ENCODE data around the gene ZCRB1.
"Not testable (repeated sequence)": the region's sequence is repeated elsewhere in the genome, so short reads cannot be mapped to it uniquely, and the experiment has no call there.

DNA sequence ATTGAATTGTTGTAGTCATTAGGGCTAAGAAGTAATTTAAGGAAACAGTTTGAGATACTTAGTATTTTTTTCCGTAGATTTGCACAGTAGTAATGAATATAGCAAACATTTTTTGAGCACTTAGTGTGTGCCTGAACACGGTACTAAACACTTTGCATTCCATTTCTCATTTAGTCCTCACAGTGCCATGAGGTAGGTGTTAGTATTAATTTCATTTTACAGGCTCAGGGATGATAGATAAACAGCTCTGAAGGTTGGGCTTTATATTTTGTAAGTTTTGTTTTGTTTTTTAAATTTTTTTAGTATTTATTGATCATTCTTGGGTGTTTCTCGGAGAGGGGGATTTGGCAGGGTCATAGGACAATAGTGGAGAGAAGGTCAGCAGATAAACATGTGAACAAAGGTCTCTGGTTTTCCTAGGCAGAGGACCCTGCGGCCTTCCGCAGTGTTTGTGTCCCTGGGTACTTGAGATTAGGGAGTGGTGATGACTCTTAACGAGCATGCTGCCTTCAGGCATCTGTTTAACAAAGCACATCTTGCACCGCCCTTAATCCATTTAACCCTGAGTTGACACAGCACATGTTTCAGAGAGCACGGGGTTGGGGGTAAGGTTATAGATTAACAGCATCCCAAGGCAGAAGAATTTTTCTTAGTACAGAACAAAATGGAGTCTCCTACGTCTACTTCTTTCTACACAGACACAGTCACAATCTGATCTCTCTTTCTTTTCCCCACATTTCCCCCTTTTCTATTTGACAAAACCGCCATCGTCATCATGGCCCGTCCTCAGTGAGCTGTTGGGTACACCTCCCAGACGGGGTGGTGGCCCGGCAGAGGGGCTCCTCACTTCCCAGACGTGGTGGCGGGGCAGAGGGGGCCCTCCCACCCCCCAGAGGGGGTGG is 23.5 kb upstream of the ZCRB1 start:
- TF ChIP-seq, protein P1, sequence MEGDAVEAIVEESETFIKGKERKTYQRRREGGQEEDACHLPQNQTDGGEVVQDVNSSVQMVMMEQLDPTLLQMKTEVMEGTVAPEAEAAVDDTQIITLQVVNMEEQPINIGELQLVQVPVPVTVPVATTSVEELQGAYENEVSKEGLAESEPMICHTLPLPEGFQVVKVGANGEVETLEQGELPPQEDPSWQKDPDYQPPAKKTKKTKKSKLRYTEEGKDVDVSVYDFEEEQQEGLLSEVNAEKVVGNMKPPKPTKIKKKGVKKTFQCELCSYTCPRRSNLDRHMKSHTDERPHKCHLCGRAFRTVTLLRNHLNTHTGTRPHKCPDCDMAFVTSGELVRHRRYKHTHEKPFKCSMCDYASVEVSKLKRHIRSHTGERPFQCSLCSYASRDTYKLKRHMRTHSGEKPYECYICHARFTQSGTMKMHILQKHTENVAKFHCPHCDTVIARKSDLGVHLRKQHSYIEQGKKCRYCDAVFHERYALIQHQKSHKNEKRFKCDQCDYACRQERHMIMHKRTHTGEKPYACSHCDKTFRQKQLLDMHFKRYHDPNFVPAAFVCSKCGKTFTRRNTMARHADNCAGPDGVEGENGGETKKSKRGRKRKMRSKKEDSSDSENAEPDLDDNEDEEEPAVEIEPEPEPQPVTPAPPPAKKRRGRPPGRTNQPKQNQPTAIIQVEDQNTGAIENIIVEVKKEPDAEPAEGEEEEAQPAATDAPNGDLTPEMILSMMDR (IDR thresholded peaks at IDR 0.05 in 2 of 3, conservative IDR thresholded peaks at IDR 0.05 in 1 of 3; ENCODE audit: borderline replicate concordance in 1 of 3, insufficient read depth in 1 of 3, low read depth in 2 of 3, low read length in 2 of 3): not testable (repeated sequence)
- TF ChIP-seq POLR2A (IDR thresholded peaks at IDR 0.05; ENCODE audit: borderline replicate concordance, extremely low read depth, insufficient read depth, insufficient read length); EZH2phosphoT487 (IDR thresholded peaks at IDR 0.05; ENCODE audit: borderline replicate concordance); EZH2 (IDR thresholded peaks at IDR 0.05): not testable (repeated sequence)
